Osteoblast (primary cell): ENCODE data around the gene LEPROT. TPM values are rescaled to one million over a fixed set of nuclear protein-coding genes. Genes with fewer than 3 reads are reported as not detected.
"Not testable (repeated sequence)": the region's sequence is repeated elsewhere in the genome, so short reads cannot be mapped to it uniquely, and the experiment has no call there.

ENCODE experiments used
- DNase-seq: peaks from one replicate; pipeline ENCODE4 v3.0.0; 2011; ENCODE audit warnings: low spot score, mixed read lengths; ENCODE audit not compliant: insufficient read length; ENCODE audit errors: missing footprints
- H2AFZ ChIP-seq: 2 replicates; pipeline ENCODE4 v1.6.0; 2011; ENCODE audit warnings: mild to moderate bottlenecking, low read length
- H3K27ac ChIP-seq: 2 replicates; pipeline ENCODE4 v1.5.1; 2011; ENCODE audit warnings: mild to moderate bottlenecking, low read depth, low read length, moderate library complexity
- H3K27me3 ChIP-seq: 2 replicates; pipeline ENCODE4 v1.6.0; 2012; ENCODE audit warnings: mild to moderate bottlenecking, control low read depth, inconsistent platforms, low read length, moderate library complexity; ENCODE audit not compliant: insufficient read depth
- H3K36me3 ChIP-seq: 2 replicates; pipeline ENCODE4 v1.5.1; 2011; ENCODE audit warnings: mild to moderate bottlenecking, low read length, control low read depth, moderate library complexity; ENCODE audit not compliant: insufficient read depth
- H3K4me1 ChIP-seq: 2 replicates; pipeline ENCODE4 v1.5.1; 2011; ENCODE audit warnings: mild to moderate bottlenecking, low read length, control low read depth, moderate library complexity; ENCODE audit not compliant: insufficient read depth
- H3K4me2 ChIP-seq: 2 replicates; pipeline ENCODE4 v1.6.0; 2011; ENCODE audit warnings: mild to moderate bottlenecking, low read length; ENCODE audit not compliant: insufficient read depth
- H3K4me3 ChIP-seq: fragments of 200-600 bp; sonication (generic); 3 replicates; pipeline ENCODE4 v1.5.1; 2012; ENCODE audit warnings: mild to moderate bottlenecking, low read length, inconsistent platforms; ENCODE audit not compliant: insufficient read depth
- H3K79me2 ChIP-seq: 2 replicates; pipeline ENCODE4 v1.6.0; 2012; ENCODE audit warnings: mild to moderate bottlenecking, low read length, control low read depth, inconsistent platforms; ENCODE audit not compliant: insufficient read depth
- H3K9me3 ChIP-seq: 2 replicates; pipeline ENCODE4 v1.5.1; 2011; ENCODE audit warnings: low read depth, low read length, control low read depth
- H4K20me1 ChIP-seq: 2 replicates; pipeline ENCODE4 v1.6.0; 2012; ENCODE audit warnings: mild to moderate bottlenecking, low read length, control low read depth; ENCODE audit not compliant: insufficient read depth
- CTCF ChIP-seq: IDR thresholded peaks from 2 replicates; pipeline ENCODE4 v1.5.1; 2011; ENCODE audit warnings: mild to moderate bottlenecking, low read depth, low read length, moderate library complexity; ENCODE audit errors: extremely low read depth
- total RNA-seq: library from RNA; depleted of rRNA; stranded (reverse); fragments of >200 nt; gene quantifications from 2 replicates; pipeline ENCODE4 v1.2.3, GENCODE V29; 2012

Gene LEPROT
- total RNA-seq, 1 donor = 87.9 TPM

GRCh38 chr1:65445837-65446236 is 25.4 kb downstream of the LEPROT start:
- no peak for TF ChIP-seq CTCF
- no peak overlapping the region for H2AFZ ChIP-seq
- no peaks in the 10 kb centered on the region for H3K9me3 ChIP-seq
- no peak overlapping the region for H3K4me2 ChIP-seq
- no peaks in the 10 kb centered on the region for H3K79me2 ChIP-seq
- H3K27me3 ChIP-seq = no peaks in the 10 kb centered on the region
- DNase-seq = no peak
- peaks cover 4% of the 10 kb centered on the region for H3K4me1 ChIP-seq
- H4K20me1 ChIP-seq = no peaks in the 10 kb centered on the region
- no peak overlapping the region for H3K27ac ChIP-seq
- H3K36me3 ChIP-seq = no peaks in the 10 kb centered on the region
- no peak overlapping the region for H3K4me3 ChIP-seq

- Histone ChIP-seq H3K4me3 (no peak overlapping the region), H3K27ac (no peak overlapping the region), H3K36me3 (no peaks in the 10 kb centered on the region), H3K79me2 (no peaks in the 10 kb centered on the region), H4K20me1 (no peaks in the 10 kb centered on the region), H2AFZ (no peak overlapping the region), H3K27me3 (no peaks in the 10 kb centered on the region), H3K4me1 (no peaks in the 10 kb centered on the region), H3K4me2 (no peak overlapping the region), H3K9me3 (no peaks in the 10 kb centered on the region)
- DNase-seq = no peak
- no peak for TF ChIP-seq CTCF
Measured at GRCh38 chr1:65449214-65449823, 28.9 kb downstream of the LEPROT start.

- not testable (repeated sequence) for H3K36me3 ChIP-seq, H3K4me2 ChIP-seq, DNase-seq, H3K9me3 ChIP-seq, H3K79me2 ChIP-seq, H2AFZ ChIP-seq, H3K27me3 ChIP-seq, H4K20me1 ChIP-seq, H3K4me3 ChIP-seq, H3K27ac ChIP-seq
- peaks cover 11% of the 10 kb centered on the region for H3K4me1 ChIP-seq
Measured at GRCh38 chr1:65455678-65456077, 35.2 kb downstream of the LEPROT start.

- H3K79me2 ChIP-seq = no peaks in the 10 kb centered on the region
- H3K4me3 ChIP-seq = no peak overlapping the region
- H3K27me3 ChIP-seq = no peaks in the 10 kb centered on the region
- H4K20me1 ChIP-seq = no peaks in the 10 kb centered on the region
- no peak for TF ChIP-seq CTCF
- H2AFZ ChIP-seq = no peak overlapping the region
- H3K36me3 ChIP-seq = no peaks in the 10 kb centered on the region
- H3K9me3 ChIP-seq = no peaks in the 10 kb centered on the region
- H3K4me1 ChIP-seq = peaks cover 11% of the 10 kb centered on the region
- DNase-seq = no peak
- H3K27ac ChIP-seq = no peak overlapping the region
- no peak overlapping the region for H3K4me2 ChIP-seq
Measured at GRCh38 chr1:65456481-65456880, 36.0 kb downstream of the LEPROT start.
